ENCODE results near the gene CCP110. TPM values are rescaled to one million over a fixed set of nuclear protein-coding genes. Genes with fewer than 3 reads are reported as not detected.

The CCP110 gene
- polyA plus RNA-seq, 2 donors, result 3.3 to 3.4 TPM

GRCh38 chr16:19506965-19507364, 16.8 kb upstream of the CCP110 start:
- 93 to 96% methylated on average over 4 of the region's 4 CpGs for WGBS, 2 donors
- no peaks in the 10 kb centered on the region for H3K9me3 ChIP-seq (ENCODE audit: control insufficient read depth in 2 of 2, insufficient read depth in 1 of 2, low read depth in 1 of 2, low read length in 1 of 2)
- no peaks in the 10 kb centered on the region for H3K4me1 ChIP-seq (ENCODE audit: control insufficient read depth in 2 of 2, insufficient read depth in 2 of 2, low read length in 1 of 2)
- H3K36me3 ChIP-seq (ENCODE audit: control insufficient read depth in 2 of 2, insufficient read depth in 2 of 2, low read length in 1 of 2), result peaks cover under 1 to 9% of the 10 kb centered on the region in 2 donors
- no peaks in the 10 kb centered on the region for H3K27me3 ChIP-seq (ENCODE audit: control insufficient read depth in 1 of 2, insufficient read depth in 2 of 2, low read length in 2 of 2)
- H3K27ac ChIP-seq (ENCODE audit: low read depth in 2 of 2, low read length in 1 of 2), result no peak overlapping the region
- H3K4me3 ChIP-seq (ENCODE audit: low read depth in 1 of 2, low read length in 2 of 2), result no peak overlapping the region

- Histone ChIP-seq H3K4me1 (ENCODE audit: control insufficient read depth in 2 of 2, insufficient read depth in 2 of 2, low read length in 1 of 2) (no peaks in the 10 kb centered on the region), H3K4me3 (ENCODE audit: low read depth in 1 of 2, low read length in 2 of 2) (no peak overlapping the region), H3K27ac (ENCODE audit: low read depth in 2 of 2, low read length in 1 of 2) (no peak overlapping the region), H3K27me3 (ENCODE audit: control insufficient read depth in 1 of 2, insufficient read depth in 2 of 2, low read length in 2 of 2) (no peaks in the 10 kb centered on the region), H3K36me3 (ENCODE audit: control insufficient read depth in 2 of 2, insufficient read depth in 2 of 2, low read length in 1 of 2) (peaks cover 0 to 9% of the 10 kb centered on the region in 2 donors), H3K9me3 (ENCODE audit: control insufficient read depth in 2 of 2, insufficient read depth in 1 of 2, low read depth in 1 of 2, low read length in 1 of 2) (no peaks in the 10 kb centered on the region)
- 93 to 95% methylated on average over 2 of the region's 2 CpGs for WGBS, 2 donors
These were observed 15.9 kb upstream of the CCP110 start for GRCh38 chr16:19507867-19508266.

- H3K27me3 ChIP-seq (ENCODE audit: control insufficient read depth in 1 of 2, insufficient read depth in 2 of 2, low read length in 2 of 2), result no peaks in the 10 kb centered on the region
- H3K9me3 ChIP-seq (ENCODE audit: control insufficient read depth in 2 of 2, insufficient read depth in 1 of 2, low read depth in 1 of 2, low read length in 1 of 2), result no peaks in the 10 kb centered on the region
- peaks cover 0 to 3% of the 10 kb centered on the region in 2 donors for H3K36me3 ChIP-seq (ENCODE audit: control insufficient read depth in 2 of 2, insufficient read depth in 2 of 2, low read length in 1 of 2)
- H3K4me1 ChIP-seq (ENCODE audit: control insufficient read depth in 2 of 2, insufficient read depth in 2 of 2, low read length in 1 of 2), result no peaks in the 10 kb centered on the region
- H3K4me3 ChIP-seq (ENCODE audit: low read depth in 1 of 2, low read length in 2 of 2), result no peak overlapping the region
- H3K27ac ChIP-seq (ENCODE audit: low read depth in 2 of 2, low read length in 1 of 2), result no peak overlapping the region
These were observed 11.4 kb upstream of the CCP110 start for GRCh38 chr16:19512297-19512696.

GRCh38 chr16:19513377-19514053, 10.2 kb upstream of the CCP110 start:
- Histone ChIP-seq H3K4me1 (ENCODE audit: control insufficient read depth in 2 of 2, insufficient read depth in 2 of 2, low read length in 1 of 2) (no peaks in the 10 kb centered on the region), H3K9me3 (ENCODE audit: control insufficient read depth in 2 of 2, insufficient read depth in 1 of 2, low read depth in 1 of 2, low read length in 1 of 2) (no peaks in the 10 kb centered on the region), H3K27me3 (ENCODE audit: control insufficient read depth in 1 of 2, insufficient read depth in 2 of 2, low read length in 2 of 2) (no peaks in the 10 kb centered on the region), H3K36me3 (ENCODE audit: control insufficient read depth in 2 of 2, insufficient read depth in 2 of 2, low read length in 1 of 2) (peaks cover 0 to 3% of the 10 kb centered on the region in 2 donors), H3K4me3 (ENCODE audit: low read depth in 1 of 2, low read length in 2 of 2) (no peak overlapping the region), H3K27ac (ENCODE audit: low read depth in 2 of 2, low read length in 1 of 2) (no peak overlapping the region)
- 81 to 85% methylated on average over 4 of the region's 4 CpGs for WGBS, 2 donors

GRCh38 chr16:19515757-19516156, 8.0 kb upstream of the CCP110 start:
- Histone ChIP-seq H3K27ac (ENCODE audit: low read depth in 2 of 2, low read length in 1 of 2) (no peak overlapping the region), H3K27me3 (ENCODE audit: control insufficient read depth in 1 of 2, insufficient read depth in 2 of 2, low read length in 2 of 2) (no peaks in the 10 kb centered on the region), H3K4me1 (ENCODE audit: control insufficient read depth in 2 of 2, insufficient read depth in 2 of 2, low read length in 1 of 2) (no peaks in the 10 kb centered on the region), H3K4me3 (ENCODE audit: low read depth in 1 of 2, low read length in 2 of 2) (no peak overlapping the region), H3K36me3 (ENCODE audit: control insufficient read depth in 2 of 2, insufficient read depth in 2 of 2, low read length in 1 of 2) (peaks cover 0 to 3% of the 10 kb centered on the region in 2 donors), H3K9me3 (ENCODE audit: control insufficient read depth in 2 of 2, insufficient read depth in 1 of 2, low read depth in 1 of 2, low read length in 1 of 2) (no peaks in the 10 kb centered on the region)
- WGBS, 2 donors, result 77 to 91% methylated on average over 2 of the region's 2 CpGs

GRCh38 chr16:19517424-19518089, 6.2 kb upstream of the CCP110 start:
- Histone ChIP-seq H3K36me3 (ENCODE audit: control insufficient read depth in 2 of 2, insufficient read depth in 2 of 2, low read length in 1 of 2) (peaks cover 0 to 3% of the 10 kb centered on the region in 2 donors), H3K9me3 (ENCODE audit: control insufficient read depth in 2 of 2, insufficient read depth in 1 of 2, low read depth in 1 of 2, low read length in 1 of 2) (no peaks in the 10 kb centered on the region), H3K27me3 (ENCODE audit: control insufficient read depth in 1 of 2, insufficient read depth in 2 of 2, low read length in 2 of 2) (no peaks in the 10 kb centered on the region), H3K4me1 (ENCODE audit: control insufficient read depth in 2 of 2, insufficient read depth in 2 of 2, low read length in 1 of 2) (no peaks in the 10 kb centered on the region), H3K4me3 (ENCODE audit: low read depth in 1 of 2, low read length in 2 of 2) (no peak overlapping the region), H3K27ac (ENCODE audit: low read depth in 2 of 2, low read length in 1 of 2) (no peak overlapping the region)
- WGBS, 2 donors, result 72 to 73% methylated on average over 8 of the region's 8 CpGs

GRCh38 chr16:19518388-19518787, 5.4 kb upstream of the CCP110 start:
- Histone ChIP-seq H3K36me3 (ENCODE audit: control insufficient read depth in 2 of 2, insufficient read depth in 2 of 2, low read length in 1 of 2) (peaks cover 0 to 3% of the 10 kb centered on the region in 2 donors), H3K27ac (ENCODE audit: low read depth in 2 of 2, low read length in 1 of 2) (no peak overlapping the region), H3K27me3 (ENCODE audit: control insufficient read depth in 1 of 2, insufficient read depth in 2 of 2, low read length in 2 of 2) (no peaks in the 10 kb centered on the region), H3K4me1 (ENCODE audit: control insufficient read depth in 2 of 2, insufficient read depth in 2 of 2, low read length in 1 of 2) (no peaks in the 10 kb centered on the region), H3K4me3 (ENCODE audit: low read depth in 1 of 2, low read length in 2 of 2) (no peak overlapping the region), H3K9me3 (ENCODE audit: control insufficient read depth in 2 of 2, insufficient read depth in 1 of 2, low read depth in 1 of 2, low read length in 1 of 2) (no peaks in the 10 kb centered on the region)
- WGBS, 2 donors, result 79% methylated on average over 2 of the region's 2 CpGs

GRCh38 chr16:19520861-19521331, 2.8 kb upstream of the CCP110 start:
- Histone ChIP-seq H3K36me3 (ENCODE audit: control insufficient read depth in 2 of 2, insufficient read depth in 2 of 2, low read length in 1 of 2) (peaks cover 0 to 3% of the 10 kb centered on the region in 2 donors), H3K9me3 (ENCODE audit: control insufficient read depth in 2 of 2, insufficient read depth in 1 of 2, low read depth in 1 of 2, low read length in 1 of 2) (no peaks in the 10 kb centered on the region), H3K27ac (ENCODE audit: low read depth in 2 of 2, low read length in 1 of 2) (peak overlapping the region; percentile 42 to 98), H3K4me1 (ENCODE audit: control insufficient read depth in 2 of 2, insufficient read depth in 2 of 2, low read length in 1 of 2) (peaks cover 0 to 2% of the 10 kb centered on the region in 2 donors), H3K4me3 (ENCODE audit: low read depth in 1 of 2, low read length in 2 of 2) (peak overlapping the region; percentile 88 to 94), H3K27me3 (ENCODE audit: control insufficient read depth in 1 of 2, insufficient read depth in 2 of 2, low read length in 2 of 2) (no peaks in the 10 kb centered on the region)
- 7 to 8% methylated on average over 8 of the region's 8 CpGs for WGBS, 2 donors

- Histone ChIP-seq H3K4me3 (ENCODE audit: low read depth in 1 of 2, low read length in 2 of 2) (peak within 1 kb of the TSS; percentile 88 to 94), H3K27me3 (ENCODE audit: control insufficient read depth in 1 of 2, insufficient read depth in 2 of 2, low read length in 2 of 2) (no peaks in the 10 kb centered on the region), H3K4me1 (ENCODE audit: control insufficient read depth in 2 of 2, insufficient read depth in 2 of 2, low read length in 1 of 2) (peaks cover 0 to 2% of the 10 kb centered on the region in 2 donors), H3K9me3 (ENCODE audit: control insufficient read depth in 2 of 2, insufficient read depth in 1 of 2, low read depth in 1 of 2, low read length in 1 of 2) (no peaks in the 10 kb centered on the region), H3K27ac (ENCODE audit: low read depth in 2 of 2, low read length in 1 of 2) (peak within 1 kb of the TSS; percentile 97 to 98), H3K36me3 (ENCODE audit: control insufficient read depth in 2 of 2, insufficient read depth in 2 of 2, low read length in 1 of 2) (peaks cover 0 to 3% of the 10 kb centered on the region in 2 donors)
- WGBS, 2 donors, result 0 to 1% methylated on average over 53 to 62 of the region's 62 CpGs
These were observed 2.0 kb upstream of the CCP110 start, which contains the start of gene GDE1 for GRCh38 chr16:19521471-19522396. TSS of gene GDE1 (minus strand) at chr16:19522098. CDS start at chr16:19521964, 134 bp downstream.

Measured in esophagus (tissue), 2 donors.